ENCODE results near the gene COG7.

- TF ChIP-seq EZH2 (IDR thresholded peaks at IDR 0.05) (no peak), POLR2AphosphoS5 (IDR thresholded peaks at IDR 0.05; ENCODE audit: borderline replicate concordance, low read depth, low read length) (no peak), FOXP2 (optimal IDR thresholded peaks at IDR 0.05; ENCODE audit: control extremely low read depth, extremely low read length, insufficient read depth) (no peak)
Observed at GRCh38 chr16:23369416-23369815, 83.6 kb downstream of the COG7 start.

All from SK-N-MC (cell line).